GM12878 (cell line): Measurements from ENCODE around the gene GNAI2. TPM values are rescaled to one million over a fixed set of nuclear protein-coding genes. Genes with fewer than 3 reads are reported as not detected.

Source experiments
- BCL11A ChIP-seq: IDR thresholded peaks from 2 replicates; pipeline ENCODE4 v1.6.1; 2011; ENCODE audit warnings: low read depth, low read length
- BRCA1 ChIP-seq: IDR thresholded peaks from 2 replicates; pipeline ENCODE4 v1.6.1; 2011; ENCODE audit warnings: low read depth, low read length, improper control_type of control experiment
- CEBPZ ChIP-seq: fragments of 150-350 bp; IDR thresholded peaks from 2 replicates; pipeline ENCODE4 v1.6.1; 2016; ENCODE audit warnings: low read depth, low read length
- FOXM1 ChIP-seq: IDR thresholded peaks from 2 replicates; pipeline ENCODE4 v1.6.1; 2012; ENCODE audit warnings: low read depth, mild to moderate bottlenecking, inconsistent platforms, low read length, moderate library complexity
- HDAC6 ChIP-seq: fragments of 200-600 bp; sonication (generic); IDR thresholded peaks from one replicate; pipeline ENCODE4 v1.8.0; 2017; ENCODE audit warnings: antibody characterized with exemption; ENCODE audit not compliant: unreplicated experiment
- JUND ChIP-seq: IDR thresholded peaks from 2 replicates; pipeline ENCODE4 v1.6.1; 2012; ENCODE audit warnings: low read depth, mild to moderate bottlenecking, low read length, improper control_type of control experiment, moderate library complexity
- MLLT1 ChIP-seq: fragments of 450-650 bp; IDR thresholded peaks from 2 replicates; pipeline ENCODE4 v1.6.1; 2016; ENCODE audit warnings: mild to moderate bottlenecking
- NFYB ChIP-seq: IDR thresholded peaks from 2 replicates; pipeline ENCODE4 v1.6.1; 2011; ENCODE audit warnings: low read depth, mild to moderate bottlenecking, low read length, improper control_type of control experiment, moderate library complexity; ENCODE audit not compliant: insufficient read depth
- PRDM15 ChIP-seq: fragments of 450-650 bp; formaldehyde crosslinking; IDR thresholded peaks from 2 replicates; pipeline ENCODE4 v1.4.0; 2020; ENCODE audit warnings: mild to moderate bottlenecking, moderate library complexity
- RAD21 ChIP-seq: IDR thresholded peaks from 2 replicates; pipeline ENCODE4 v1.6.1; 2011; ENCODE audit warnings: mild to moderate bottlenecking, low read depth, low read length, moderate library complexity; ENCODE audit not compliant: insufficient read depth
- RFX5 ChIP-seq: IDR thresholded peaks from 2 replicates; pipeline ENCODE4 v1.6.1; 2011; ENCODE audit warnings: low read depth, low read length, improper control_type of control experiment
- STAT1 ChIP-seq: fragments of 450-650 bp; conservative IDR thresholded peaks from 2 replicates; pipeline ENCODE4 v1.6.1; 2014; ENCODE audit warnings: antibody characterized with exemption, mild to moderate bottlenecking
- YY1 ChIP-seq: IDR thresholded peaks from 2 replicates; pipeline ENCODE4 v1.6.1; 2011; ENCODE audit warnings: low read depth, mild to moderate bottlenecking, low read length
- ZBED1 ChIP-seq: IDR thresholded peaks from 2 replicates; pipeline ENCODE4 v1.6.1; 2016; ENCODE audit warnings: borderline replicate concordance
- ZNF217 ChIP-seq: fragments of 450-650 bp; IDR thresholded peaks from 2 replicates; pipeline ENCODE4 v1.6.1; 2017; ENCODE audit warnings: antibody characterized with exemption, mild to moderate bottlenecking
- polyA plus RNA-seq, 11 experiments: library from polyadenylated mRNA; depleted of rRNA in 4 of 11; unstranded in 6 of 11; stranded (reverse) in 5 of 11; fragments of >200 nt; fragmentation: Nextera tagmentation in 4 of 11; fragmentation: Illumina TruSeq in 1 of 11; extraction: Ambion mirVana in 4 of 11; extraction: Trizol in 1 of 11; gene quantifications; 1 replicate in 1 of 11; 2 replicates in 10 of 11; pipeline versions ENCODE4 v1.2.1 to v1.2.3, GENCODE V29; 2011 to 2016; ENCODE audit warnings: inconsistent platforms in 2 of 11, missing spikeins in 2 of 11, low read depth in 1 of 11
- total RNA-seq, 4 experiments: library from RNA; depleted of rRNA in 3 of 4; stranded (reverse); fragments of >200 nt in 3 of 4; fragmentation: Illumina TruSeq in 1 of 4; extraction: Trizol in 1 of 4; gene quantifications; 2 replicates each; pipeline versions ENCODE4 v1.2.1 to v1.2.3, GENCODE V29; 2013 to 2021
- TF ChIP-seq, protein P1 (sequence below): fragments of 450-650 bp; IDR thresholded peaks from 2 replicates; pipeline ENCODE4 v1.6.1; 2017; ENCODE audit warnings: mild to moderate bottlenecking, low read depth, inconsistent platforms; ENCODE audit not compliant: poor library complexity, severe bottlenecking
- TF ChIP-seq, protein P2 (sequence below): IDR thresholded peaks from 2 replicates; pipeline ENCODE4 v1.6.1; 2011; ENCODE audit warnings: low read depth, low read length, improper control_type of control experiment, borderline replicate concordance

GNAI2 gene
- total and polyA plus RNA-seq, 10 of the 15 experiments (the other 5 are each of a cell fraction or from before 2014, with no cell fraction given) = 5.0 to 346 (median 237) TPM

- TF ChIP-seq JUND (no peak), BRCA1 (no peak), CEBPZ (no peak), RFX5 (no peak), ZBED1 (no peak), YY1 (peak; percentile 87), HDAC6 (no peak), BCL11A (no peak; the same call in 1 of the 2 replicates), ZNF217 (no peak), STAT1 (0 out of 2 replicates have a peak, but pooled peaks have one; percentile 36), NFYB (no peak), FOXM1 (no peak), PRDM15 (CRISPR knock-in tag) (no peak), RAD21 (peak; percentile 89), MLLT1 (peak; percentile 54; the same call in 1 of the 2 replicates)
- TF ChIP-seq, protein P1, sequence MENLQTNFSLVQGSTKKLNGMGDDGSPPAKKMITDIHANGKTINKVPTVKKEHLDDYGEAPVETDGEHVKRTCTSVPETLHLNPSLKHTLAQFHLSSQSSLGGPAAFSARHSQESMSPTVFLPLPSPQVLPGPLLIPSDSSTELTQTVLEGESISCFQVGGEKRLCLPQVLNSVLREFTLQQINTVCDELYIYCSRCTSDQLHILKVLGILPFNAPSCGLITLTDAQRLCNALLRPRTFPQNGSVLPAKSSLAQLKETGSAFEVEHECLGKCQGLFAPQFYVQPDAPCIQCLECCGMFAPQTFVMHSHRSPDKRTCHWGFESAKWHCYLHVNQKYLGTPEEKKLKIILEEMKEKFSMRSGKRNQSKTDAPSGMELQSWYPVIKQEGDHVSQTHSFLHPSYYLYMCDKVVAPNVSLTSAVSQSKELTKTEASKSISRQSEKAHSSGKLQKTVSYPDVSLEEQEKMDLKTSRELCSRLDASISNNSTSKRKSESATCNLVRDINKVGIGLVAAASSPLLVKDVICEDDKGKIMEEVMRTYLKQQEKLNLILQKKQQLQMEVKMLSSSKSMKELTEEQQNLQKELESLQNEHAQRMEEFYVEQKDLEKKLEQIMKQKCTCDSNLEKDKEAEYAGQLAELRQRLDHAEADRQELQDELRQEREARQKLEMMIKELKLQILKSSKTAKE = no peak
- TF ChIP-seq, protein P2, sequence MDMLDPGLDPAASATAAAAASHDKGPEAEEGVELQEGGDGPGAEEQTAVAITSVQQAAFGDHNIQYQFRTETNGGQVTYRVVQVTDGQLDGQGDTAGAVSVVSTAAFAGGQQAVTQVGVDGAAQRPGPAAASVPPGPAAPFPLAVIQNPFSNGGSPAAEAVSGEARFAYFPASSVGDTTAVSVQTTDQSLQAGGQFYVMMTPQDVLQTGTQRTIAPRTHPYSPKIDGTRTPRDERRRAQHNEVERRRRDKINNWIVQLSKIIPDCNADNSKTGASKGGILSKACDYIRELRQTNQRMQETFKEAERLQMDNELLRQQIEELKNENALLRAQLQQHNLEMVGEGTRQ = no peak
These were observed 10.0 kb downstream of the GNAI2 start (continued) for GRCh38 chr3:50245831-50246516.
